GM12873 (cell line): ENCODE results near the gene ZBBX.

Source experiments
- CTCF ChIP-seq: IDR thresholded peaks from 2 replicates; pipeline ENCODE4 v1.5.1; 2012; ENCODE audit warnings: low read depth, mild to moderate bottlenecking, moderate library complexity, low read length, control low read depth; ENCODE audit not compliant: insufficient read depth; ENCODE audit errors: missing control alignments

The ZBBX gene

GRCh38 chr3:167375478-167375877 is 4.6 kb downstream of the ZBBX start:
- TF ChIP-seq CTCF = no peak

- TF ChIP-seq CTCF = no peak
Observed at GRCh38 chr3:167372138-167372537, 8.0 kb downstream of the ZBBX start.

GRCh38 chr3:167361948-167362347 is 18.1 kb downstream of the ZBBX start:
- no peak for TF ChIP-seq CTCF

GRCh38 chr3:167361306-167361705 is 18.8 kb downstream of the ZBBX start:
- TF ChIP-seq CTCF = no peak

GRCh38 chr3:167355446-167355845 is 24.7 kb downstream of the ZBBX start:
- TF ChIP-seq CTCF = no peak

- no peak for TF ChIP-seq CTCF
Observed at GRCh38 chr3:167354751-167355150, 25.3 kb downstream of the ZBBX start.

GRCh38 chr3:167350245-167350862 is 29.7 kb downstream of the ZBBX start:
- TF ChIP-seq CTCF = peak; percentile 36
